GM13977 (cell line): Measurements from ENCODE around the gene PCNX4.

ENCODE experiments used
- DNase-seq: peaks from one replicate; pipeline ENCODE4 v3.0.0; 2012; ENCODE audit warnings: low spot score
- CTCF ChIP-seq: IDR thresholded peaks from 2 replicates; pipeline ENCODE4 v1.5.1; 2012; ENCODE audit warnings: mild to moderate bottlenecking, control low read depth; ENCODE audit not compliant: insufficient read depth; ENCODE audit errors: extremely low read depth, missing control alignments
- in situ Hi-C: fragments of 300-500 bp; cut with MboI; formaldehyde crosslinking; loops from one replicate; pipeline ENCODE4 v1.12.0; 2022; ENCODE audit warnings: low sequenced_read_pairs, low pct_unique_long_range_greater_than_20kb, mixed read lengths, inconsistent platforms; ENCODE audit not compliant: unreplicated experiment

PCNX4 gene

GRCh38 chr14:60067882-60068281 is 23.8 kb upstream of the PCNX4 start:
- DNase-seq: no peak
- in situ Hi-C loops: loop anchor here (5.0 to 25.0 kb wide), 2 partner anchors 114 to 494 kb away; no protein-coding TSS in a partner anchor
- TF ChIP-seq CTCF: no peak

- no peak for TF ChIP-seq CTCF
- in situ Hi-C loops: no loop called here
- no peak for DNase-seq
Observed at GRCh38 chr14:60079723-60080122, 12.0 kb upstream of the PCNX4 start.

GRCh38 chr14:60085085-60085484 is 6.6 kb upstream of the PCNX4 start:
- DNase-seq: no peak
- in situ Hi-C loops: no loop called here
- TF ChIP-seq CTCF: no peak

GRCh38 chr14:60085693-60086092 is 6.0 kb upstream of the PCNX4 start:
- in situ Hi-C loops: no loop called here
- no peak for DNase-seq
- TF ChIP-seq CTCF: no peak

GRCh38 chr14:60087668-60088067 is 4.1 kb upstream of the PCNX4 start:
- in situ Hi-C loops: no loop called here
- DNase-seq: no peak
- TF ChIP-seq CTCF: no peak

- in situ Hi-C loops: no loop called here
- no peak for TF ChIP-seq CTCF
- DNase-seq: no peak
Observed at GRCh38 chr14:60089221-60089620, 2.5 kb upstream of the PCNX4 start.

GRCh38 chr14:60090864-60091519 is 731 bp upstream of the PCNX4 start:
- no peak for TF ChIP-seq CTCF
- peak; percentile 29 for DNase-seq
- in situ Hi-C loops: no loop called here
